ENCODE results near the gene MKX.

The MKX gene

DNA sequence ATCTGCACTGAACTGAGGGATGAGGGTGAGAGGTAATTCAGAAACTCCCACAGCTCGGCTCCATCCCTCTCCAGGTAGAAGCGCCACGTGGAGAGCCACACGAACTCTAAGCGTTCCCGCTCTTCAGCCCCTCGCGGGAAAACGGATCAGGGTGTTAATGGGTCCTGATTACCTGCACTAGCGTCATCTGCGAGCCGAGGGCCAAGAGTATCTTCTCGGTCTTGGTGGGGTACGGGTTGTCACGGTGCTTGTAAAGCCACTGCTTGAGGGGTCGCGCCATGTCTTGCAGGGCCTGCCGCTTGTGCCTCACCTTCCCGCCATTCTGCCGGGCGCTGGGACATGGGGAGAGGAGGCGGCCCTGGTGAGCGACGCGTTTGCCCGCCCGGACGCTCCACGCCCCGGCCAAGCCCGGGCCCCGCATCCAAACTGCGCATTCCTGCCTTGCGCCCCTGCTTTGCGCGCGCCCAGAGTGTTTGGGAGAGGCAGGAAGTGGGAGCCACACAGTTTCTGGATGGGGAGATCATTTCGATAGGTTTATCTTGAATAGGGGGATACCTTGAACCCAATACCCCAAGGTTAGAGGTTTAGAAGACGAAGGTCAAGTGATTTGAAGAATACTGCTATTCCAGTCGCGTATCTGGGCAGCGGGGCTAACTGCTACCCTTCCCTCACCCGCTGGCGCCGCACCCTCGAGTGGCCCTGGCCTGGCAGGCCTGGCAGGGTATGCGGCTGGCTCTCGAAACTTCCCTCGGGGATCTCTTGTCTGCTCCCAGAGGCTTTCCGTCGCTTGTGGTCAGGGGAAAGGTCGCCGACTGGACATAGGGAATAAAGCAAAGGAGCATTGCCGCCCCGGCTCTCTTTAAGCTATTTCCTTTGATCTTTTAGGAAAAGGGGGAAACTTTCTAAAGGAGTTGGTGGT, 4.2 kb downstream of the MKX start:
- DNase-seq = no peak

DNA sequence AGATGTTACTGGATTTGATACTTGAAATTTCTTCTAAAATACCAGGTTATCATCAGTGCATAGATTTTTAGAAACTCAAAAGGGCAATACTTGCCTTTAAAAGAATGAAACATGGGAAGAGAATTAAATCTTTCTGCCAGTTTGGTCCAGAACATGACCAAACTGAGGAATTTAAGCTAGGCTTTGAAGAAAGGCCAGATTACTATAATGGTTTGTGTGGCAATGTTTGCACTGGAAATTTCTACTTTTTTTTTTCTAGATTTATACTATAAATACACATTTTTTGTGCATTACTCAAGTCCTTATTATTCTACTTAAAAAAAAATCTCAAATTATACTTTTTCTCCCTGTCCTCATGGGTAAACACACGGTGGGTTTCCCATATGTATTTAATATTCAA, 9.2 kb downstream of the MKX start:
- DNase-seq = no peak

DNA sequence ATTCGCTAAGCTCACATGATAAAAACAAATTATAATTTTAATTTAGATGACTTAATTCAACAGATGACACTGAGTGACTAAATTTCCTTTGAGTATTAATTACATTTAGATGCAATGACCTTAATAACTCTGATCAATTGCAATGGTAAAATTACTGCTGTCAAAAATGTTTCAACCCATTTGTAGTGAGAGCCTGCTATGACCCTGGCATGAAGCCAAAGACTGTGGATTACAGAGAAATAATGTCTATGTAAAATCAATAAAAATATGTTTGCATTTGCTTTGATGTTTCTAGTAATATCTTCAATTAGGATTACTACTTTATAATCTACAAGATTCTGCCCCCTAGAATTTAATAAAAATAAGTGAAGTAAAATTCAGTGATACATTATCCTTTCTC, 15.6 kb downstream of the MKX start:
- DNase-seq = no peak

DNA sequence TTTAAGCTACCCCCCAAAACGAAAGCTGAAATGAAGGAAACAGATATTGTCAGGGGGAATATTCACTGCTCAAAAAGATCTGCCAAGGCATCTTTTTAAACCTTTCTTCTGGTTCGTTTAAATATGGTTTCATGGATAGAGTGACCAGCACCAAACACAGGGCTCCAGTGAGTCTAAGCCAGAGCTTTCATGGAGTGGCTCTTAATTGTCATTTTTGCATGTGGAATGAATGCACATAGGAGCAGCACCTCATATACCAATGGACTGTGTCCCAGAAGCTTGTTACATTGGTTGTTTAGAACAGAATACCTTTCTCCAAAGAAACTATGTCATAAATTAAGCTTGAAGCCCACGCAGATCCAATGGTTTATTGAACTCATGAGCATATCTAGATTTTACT, 17.3 kb downstream of the MKX start:
- DNase-seq = no peak

DNA sequence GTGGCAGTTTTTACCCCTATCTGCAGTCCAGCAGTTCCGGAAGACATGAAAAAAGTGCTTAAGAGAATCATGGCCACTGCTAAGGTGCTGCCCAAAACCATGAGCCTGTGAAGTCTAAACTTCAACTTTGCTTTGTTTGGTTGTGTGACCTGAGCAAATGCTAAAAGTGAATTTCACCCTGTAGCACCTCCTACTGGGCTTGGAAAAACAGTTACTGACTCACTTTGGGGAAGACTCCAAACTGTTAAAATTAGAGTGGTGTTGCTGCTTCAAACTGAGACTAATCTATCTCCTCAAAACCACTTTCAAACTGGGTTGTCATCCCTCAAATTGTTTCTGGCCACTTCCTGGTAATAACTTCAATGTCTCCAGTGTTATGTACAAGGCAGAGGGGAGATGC, 21.3 kb downstream of the MKX start:
- DNase-seq = no peak

DNA sequence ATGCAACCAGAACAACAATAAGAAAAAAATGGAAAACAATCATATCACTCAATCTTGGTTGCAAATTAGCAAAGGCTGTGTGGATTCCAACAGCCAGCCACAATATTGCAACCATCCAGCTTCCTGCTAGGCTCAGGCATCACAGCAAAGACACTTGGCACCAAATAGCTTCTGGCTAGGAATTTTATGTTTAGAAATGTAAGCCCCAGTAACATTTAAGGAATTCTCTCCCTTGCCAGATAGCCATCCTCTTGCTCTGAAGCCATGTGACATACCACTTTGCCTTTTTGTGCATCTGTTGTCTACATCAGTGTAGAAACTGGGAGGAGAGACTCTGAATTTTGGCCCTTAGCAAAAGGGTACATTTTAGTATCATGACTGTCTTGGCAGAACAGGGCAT, 22.2 kb downstream of the MKX start:
- DNase-seq = no peak

DNA sequence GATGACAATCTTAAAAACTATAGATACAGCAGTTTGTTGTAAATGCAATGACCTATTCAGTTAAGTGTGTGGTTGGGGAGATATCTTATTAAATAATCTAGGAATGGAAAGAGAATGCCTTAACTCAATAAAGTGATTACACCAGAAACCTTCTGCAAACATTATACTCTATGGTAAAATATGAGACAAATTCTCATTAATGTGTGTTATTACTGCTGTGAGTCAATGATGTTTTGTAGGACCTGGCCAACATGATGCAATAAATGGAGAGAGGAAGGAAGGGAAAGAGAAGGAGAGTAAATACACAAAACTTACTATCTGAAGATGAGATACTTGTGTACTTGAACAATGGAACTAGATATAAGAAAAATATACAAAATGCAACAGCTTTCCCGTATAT, 25.1 kb downstream of the MKX start:
- DNase-seq = no peak

DNA sequence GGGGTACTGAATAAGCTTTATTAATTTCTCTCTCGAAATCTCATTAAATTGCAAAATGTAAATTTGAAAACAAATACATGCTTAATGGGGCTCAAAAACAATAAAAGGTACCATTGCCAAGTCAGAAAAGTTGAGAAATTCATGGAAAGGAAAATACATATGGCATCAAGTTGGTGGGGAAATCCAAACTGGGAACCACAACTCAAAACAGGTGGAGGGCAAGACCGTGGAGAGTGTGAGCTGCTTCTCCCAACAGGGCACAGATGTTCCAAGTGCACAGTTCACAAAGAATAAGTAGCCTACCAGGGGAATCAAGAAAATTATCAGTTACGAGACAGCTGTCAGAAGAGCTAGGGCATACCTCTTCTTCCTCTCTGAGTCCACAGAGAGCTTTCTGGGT, 26.6 kb downstream of the MKX start:
- DNase-seq = no peak

DNA sequence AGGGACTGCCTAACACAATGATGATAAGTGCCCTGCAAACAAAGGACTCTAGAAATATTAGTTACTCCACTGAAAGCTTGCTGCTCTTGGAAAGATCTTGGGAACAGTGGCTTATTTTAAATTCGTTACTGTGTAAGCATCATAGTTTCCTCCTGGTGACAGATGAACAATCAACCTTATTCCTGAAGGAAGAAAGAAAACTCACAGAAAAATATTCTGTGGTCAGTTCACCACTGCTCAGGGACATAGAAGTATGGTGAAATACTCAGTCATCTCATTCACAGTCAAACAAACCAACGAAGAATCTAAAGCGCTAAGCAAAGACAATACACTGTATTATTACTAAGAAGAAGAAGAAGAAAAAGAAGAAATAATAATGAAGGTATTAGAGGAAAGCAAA, 27.8 kb downstream of the MKX start:
- no peak for DNase-seq

DNA sequence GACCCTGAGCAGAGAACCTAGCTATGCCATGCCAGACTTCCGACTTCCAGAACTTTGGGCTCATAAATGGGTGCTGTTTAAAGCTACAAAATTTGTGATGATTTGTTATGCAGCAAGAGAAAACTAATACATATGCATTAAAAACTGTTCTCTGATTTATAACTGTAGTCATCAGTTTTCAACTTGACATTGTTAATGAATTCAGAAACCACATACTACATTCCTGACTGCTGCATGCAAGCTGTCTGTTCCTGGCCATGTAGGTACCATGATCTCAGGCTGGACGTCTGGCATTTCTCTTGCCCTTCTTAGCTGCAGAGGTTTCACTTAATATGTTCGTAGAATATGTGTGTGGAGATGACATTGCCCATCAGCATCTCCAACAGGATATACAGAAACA, 28.4 kb downstream of the MKX start:
- DNase-seq = no peak

DNA sequence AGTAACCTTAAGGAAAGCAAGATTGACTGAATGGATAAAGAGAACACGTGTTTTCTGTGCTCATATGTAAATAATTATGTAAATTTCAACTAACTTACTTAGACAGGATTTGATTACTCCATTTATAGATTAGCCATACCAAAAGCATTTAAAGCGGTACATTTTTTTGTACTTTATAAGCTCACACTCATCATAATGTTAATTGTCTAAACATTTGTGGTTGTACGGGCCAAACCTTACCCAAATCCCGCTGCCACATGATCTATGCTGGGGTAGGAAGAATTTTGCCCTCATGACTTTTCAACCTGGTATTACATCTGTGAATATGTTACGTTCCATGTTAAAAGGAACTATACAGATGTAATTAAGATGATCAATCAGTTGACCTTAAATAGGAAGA, 29.1 kb downstream of the MKX start:
- no peak for DNase-seq

DNA sequence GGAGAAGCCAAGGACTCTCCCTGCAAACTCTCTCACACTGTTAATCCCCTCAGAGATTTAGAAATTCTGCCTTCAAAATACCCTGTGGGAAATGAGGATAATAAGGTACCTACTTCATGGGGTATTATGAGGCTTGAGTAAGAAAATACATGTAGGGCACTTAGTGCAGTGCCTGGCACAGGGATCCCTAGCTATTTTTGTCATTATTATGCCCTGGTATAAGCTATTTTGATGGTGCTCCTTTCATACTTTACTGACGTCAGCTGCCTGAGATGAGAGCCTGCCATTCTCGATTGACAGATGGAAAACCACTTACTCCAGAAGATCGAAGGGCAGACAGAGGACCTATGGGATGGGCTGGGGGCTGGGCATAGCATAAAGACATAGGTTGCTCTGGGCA, 30.1 kb downstream of the MKX start:
- no peak for DNase-seq

DNA sequence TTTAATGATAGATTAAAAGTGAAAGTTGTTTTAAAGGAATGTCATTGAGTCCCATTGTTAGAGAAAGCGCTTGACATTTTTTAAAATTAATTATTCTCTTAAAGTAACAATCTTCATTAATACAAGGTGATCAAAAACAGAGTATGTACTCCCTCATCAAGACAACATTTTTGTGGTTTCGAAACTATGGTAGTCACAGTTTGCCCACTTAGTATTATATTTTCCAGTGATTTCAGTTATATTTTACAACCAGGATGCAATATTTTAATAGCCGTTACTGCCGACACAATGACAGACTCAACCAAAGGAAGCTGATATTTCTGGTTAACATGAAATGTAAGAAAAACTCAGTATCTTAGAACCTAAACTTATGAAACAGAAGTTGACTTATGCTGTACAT, 31.3 kb downstream of the MKX start:
- DNase-seq = no peak

DNA sequence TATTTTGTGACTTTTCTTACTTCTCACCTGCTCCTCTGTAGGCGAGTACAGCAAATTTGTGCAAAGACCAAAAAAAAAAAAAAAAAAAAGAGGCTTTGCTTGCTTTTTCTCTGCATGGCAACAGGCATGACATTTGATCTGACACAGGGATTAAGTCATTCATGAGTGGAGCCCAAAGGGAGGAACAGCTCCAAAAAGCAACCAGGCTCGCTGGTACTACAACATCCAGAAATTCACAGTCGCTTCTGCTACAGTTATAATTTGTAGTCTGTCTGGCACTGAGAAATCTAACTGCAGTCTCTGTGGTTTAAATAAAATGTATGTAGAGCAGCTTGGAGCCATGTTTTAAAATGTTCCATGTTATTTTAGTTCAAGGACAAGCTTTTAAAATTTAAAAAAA, 31.7 kb downstream of the MKX start:
- no peak for DNase-seq

DNA sequence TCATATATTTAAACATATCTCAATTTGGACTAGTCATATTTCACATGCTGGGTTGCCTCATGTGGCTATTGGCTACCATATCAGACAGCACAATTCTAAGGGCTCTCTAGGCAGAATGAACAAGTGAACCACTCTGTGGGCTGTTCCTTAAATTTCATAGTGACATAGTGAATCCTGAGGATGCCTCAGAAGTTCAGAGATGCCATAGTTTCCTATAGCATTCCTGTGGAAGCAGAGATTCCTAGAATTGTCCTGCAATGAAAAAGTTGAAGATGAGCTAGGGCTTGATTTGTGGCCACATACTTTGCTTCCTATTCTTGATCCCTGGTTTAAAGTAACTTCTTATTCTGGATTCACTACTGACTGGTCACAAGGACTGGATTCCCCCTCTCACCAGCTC, 35.6 kb downstream of the MKX start:
- no peak for DNase-seq

DNA sequence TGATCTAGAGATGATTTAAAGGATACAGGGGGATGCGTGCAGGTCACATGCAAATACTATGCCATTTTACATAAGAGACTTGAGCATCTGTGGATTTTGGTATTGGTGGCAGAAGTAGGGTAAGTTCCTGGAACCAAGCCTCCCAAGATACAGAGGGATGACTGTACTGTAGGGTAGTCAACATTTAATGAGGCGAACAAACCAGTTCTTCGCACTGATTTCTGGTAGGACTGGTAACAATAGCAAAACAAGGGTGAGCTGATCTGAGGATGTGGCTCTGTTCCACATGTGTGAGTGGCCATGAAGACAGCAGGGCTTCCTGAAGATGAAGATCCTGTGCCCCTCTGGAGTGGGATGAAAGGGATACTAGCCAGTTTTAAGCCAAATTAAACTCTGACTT, 36.3 kb downstream of the MKX start:
- DNase-seq = no peak

DNA sequence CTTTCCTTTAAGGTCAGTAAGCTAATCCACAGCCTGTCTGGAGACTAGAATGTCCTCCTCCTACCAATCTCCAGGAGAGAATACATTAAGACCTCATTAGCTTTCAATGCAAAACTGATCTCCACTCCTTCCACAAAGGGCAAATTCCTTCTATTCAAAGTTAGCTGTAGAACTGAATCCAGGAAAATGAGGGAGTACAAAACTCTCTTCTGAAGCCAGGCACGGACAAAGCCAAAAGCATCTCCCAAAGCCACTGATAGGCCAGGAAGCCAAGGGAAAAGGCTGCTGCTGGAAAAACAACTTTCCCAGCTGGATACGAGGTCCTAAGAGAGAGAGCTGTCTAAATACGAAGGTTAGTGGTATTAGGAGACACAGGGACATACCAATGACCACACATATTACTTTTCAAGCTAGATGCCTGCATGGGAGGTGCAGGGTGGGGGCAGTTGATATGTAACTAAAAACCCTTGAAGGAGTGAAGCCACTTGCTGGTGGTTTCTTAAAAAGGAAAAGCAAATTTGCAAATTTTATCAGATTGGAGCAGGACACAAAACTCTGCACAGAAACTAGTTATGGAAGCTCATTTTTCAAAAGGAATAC, 43.6 kb downstream of the MKX start:
- DNase-seq = no peak

DNA sequence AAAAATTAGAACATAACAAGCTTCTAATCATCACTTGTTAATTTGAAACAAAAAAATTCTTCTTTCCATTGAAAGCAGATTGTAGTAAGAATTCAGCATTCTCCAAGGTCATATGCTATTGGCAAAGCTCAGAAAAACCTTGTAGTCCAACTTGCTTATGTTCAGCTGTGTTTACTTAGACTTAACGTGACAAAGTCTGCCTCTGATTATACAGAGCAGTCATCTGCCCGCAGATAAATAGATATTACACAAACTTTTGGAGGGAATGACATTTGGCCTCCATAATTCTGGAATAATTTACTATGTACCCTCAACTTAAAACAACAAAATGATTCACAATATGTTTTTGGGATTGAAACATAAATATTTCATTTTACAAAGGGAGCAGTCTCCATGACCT, 45.8 kb downstream of the MKX start:
- no peak for DNase-seq

DNA sequence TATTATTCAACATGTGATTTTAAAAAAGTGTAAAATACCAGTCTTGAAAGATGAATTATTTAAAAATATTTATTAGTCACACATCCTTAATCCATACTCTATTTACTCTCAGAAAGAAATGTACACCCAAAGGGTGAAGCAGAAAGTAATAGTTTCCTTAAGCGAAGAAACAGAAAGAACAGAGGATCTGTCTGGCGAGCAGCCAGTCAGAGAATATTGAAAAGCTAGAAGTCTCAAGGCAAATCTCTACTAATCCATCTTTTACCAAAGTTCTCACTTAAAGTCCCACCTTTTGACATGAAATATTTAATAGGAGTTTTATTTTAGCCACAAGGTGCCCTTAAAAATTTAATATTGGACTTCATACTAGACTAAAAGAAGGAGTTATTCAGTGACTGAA, 46.7 kb downstream of the MKX start:
- no peak for DNase-seq

DNA sequence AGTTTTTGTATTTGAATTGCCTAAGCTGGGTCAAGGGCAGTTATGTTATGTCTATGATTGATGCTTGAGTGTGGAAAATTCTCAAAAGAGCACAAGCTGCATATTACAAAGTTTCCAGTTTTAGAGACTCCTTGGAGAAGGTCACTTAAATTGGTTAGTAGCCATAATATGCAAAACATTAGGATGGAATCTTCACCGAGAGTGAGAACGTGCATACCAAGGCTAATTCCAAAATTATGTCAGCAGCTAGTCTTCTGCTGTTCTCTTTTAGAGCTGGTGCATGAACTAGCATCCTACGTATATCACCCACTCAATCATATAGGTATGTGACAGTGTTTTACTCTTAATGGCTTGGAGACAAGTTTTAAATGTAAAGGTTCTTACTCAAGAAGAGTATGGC, 49.2 kb downstream of the MKX start:
- no peak for DNase-seq

DNA sequence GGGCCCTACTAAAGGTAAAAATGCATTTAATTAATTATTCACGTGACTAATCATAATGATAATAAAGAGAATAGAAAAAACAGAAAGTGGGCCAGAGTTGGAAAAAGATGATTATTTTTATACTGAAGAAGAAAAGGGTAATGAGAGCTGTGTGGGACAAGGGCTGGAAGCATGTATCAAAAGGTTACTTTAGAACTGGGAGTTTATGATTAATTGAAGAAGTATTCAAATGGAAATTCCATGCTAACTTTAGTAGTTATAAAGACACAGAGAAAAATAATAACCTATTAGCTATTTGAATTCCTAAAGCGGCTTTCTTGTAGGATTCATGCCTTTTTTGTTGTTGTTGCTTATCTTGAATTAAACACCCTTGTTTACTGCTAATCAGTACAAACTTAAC, 49.9 kb downstream of the MKX start:
- DNase-seq = no peak

DNA sequence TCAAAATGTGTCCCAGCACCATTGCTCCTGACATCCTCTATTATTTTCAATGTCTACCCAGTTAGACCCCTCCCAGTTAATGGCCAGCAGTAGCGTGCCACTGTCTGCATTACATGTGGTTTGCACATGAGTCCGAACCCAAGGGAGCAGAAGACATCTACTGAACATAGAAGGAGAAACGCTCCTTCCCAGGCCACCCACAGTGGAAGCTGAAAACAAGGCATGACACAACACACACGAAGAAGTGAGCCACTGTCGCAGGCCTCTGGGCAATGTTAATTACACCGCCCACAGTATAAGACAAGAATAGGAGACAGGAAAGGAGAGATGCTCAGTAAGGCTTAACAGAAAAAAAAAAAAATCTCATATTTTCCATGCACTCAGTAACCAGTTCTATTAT, 50.5 kb downstream of the MKX start:
- no peak for DNase-seq

DNA sequence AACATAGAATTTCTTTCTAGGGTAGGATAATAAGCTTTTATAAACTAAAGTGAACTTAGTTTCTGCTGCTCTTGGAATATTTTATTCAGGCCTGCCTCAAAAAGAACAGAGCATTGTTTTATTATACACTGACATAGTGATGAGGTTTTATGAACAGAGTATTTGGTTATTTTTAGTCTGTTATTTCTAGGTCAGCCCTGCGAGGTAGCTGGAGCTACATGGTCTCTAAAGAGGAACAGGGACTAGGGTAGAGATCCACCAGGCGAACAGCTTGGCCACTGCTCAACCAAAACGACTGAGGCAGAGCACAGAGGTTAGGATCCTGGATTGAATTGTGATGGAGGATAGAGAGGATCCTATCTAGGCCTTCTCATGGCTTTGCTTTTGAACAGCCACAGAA, 53.0 kb downstream of the MKX start:
- DNase-seq = no peak

DNA sequence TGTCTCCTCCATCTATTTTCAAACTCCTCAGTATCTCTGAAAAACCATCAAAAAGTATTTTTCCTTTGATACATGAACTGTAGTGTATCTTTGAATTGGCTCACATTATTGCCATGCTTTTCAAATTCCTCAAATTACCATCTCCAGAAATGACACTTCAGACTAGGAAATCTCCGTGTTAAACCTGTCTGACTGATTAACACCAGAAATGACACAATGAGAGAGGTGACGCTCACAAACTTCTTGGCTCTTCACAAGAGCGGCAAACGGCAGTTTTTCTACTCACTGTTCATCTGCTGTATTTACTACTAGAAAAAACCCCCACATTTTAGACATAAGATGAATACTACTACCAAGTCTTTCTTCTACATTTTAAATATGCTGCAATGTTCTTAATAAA, 56.6 kb downstream of the MKX start:
- DNase-seq = no peak

DNA sequence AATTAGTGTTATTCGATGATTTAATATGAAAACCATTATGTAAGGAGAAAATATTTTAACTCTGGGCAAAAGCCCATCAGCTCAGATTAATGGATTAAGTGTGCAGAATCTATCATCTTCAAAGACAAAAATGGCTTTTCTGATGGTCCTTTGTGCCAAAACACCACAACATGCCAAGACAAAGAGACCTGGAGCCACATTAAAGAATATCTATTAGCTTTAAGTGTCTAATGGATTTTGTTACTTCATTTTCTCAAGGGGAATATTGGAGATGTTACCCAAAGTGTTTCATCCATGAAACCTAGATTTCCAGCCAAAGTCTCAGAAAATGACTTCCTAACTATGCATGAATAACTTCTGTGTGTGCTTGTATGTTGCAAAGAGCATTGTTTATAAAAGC, 57.3 kb downstream of the MKX start:
- no peak for DNase-seq

All from COR-L47 (cell line).